ENCODE measurements around the gene LYPD5.

DNA sequence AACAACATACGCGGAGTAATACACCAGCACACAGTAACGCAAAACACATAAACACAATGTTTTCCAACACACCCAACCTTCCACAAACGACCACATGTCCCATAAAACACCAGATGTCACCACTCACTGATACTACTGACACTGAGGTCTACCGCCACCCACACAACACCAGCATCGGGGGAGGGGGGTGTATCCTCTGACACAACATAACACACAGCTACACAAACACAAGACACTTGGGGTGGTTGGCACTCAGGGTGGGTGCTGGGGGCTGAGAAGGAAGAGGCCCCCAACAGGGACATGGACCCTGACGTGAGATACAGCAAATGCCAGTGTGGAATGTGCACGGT is 20.0 kb downstream of the LYPD5 start:
- no peak for TF ChIP-seq POLR2A (IDR thresholded peaks at IDR 0.05)
- TF ChIP-seq CTCF (IDR thresholded peaks at IDR 0.05) = no peak
